Endothelial cell of umbilical vein (primary cell): ENCODE data around the gene TOM1L2. TPM values are rescaled to one million over a fixed set of nuclear protein-coding genes. Genes with fewer than 3 reads are reported as not detected.
"Not testable (repeated sequence)": the region's sequence is repeated elsewhere in the genome, so short reads cannot be mapped to it uniquely, and the experiment has no call there.

Experiments used
- BruUV-seq: library from RNA; stranded (reverse); fragments of 400-500 nt; replicated peaks from 2 replicates; lab custom pipeline; 2021; lab: Mats Ljungman, UMichigan
- CTCF ChIA-PET: fragments of 300-600, 350-600 bp; sonication (Branson Sonifier 250); formaldehyde crosslinking; loops from one replicate; lab custom pipeline; 2021; ENCODE audit warnings: antibody characterized with exemption, inconsistent platforms; lab: Charles Lee
- POLR2A ChIA-PET: fragments of 300-600, 350-600 bp; sonication (Branson Sonifier 250); formaldehyde crosslinking; loops from one replicate; lab custom pipeline; 2021; ENCODE audit warnings: antibody characterized with exemption, inconsistent platforms; lab: Charles Lee
- DNase-seq: peaks from one replicate; pipeline ENCODE4 v3.0.0-alpha.2; 2011; ENCODE audit warnings: low read depth, low spot score
- FAIRE-seq: peaks from 2 replicates; lab custom pipeline; 2011; peaks lifted over from hg19 to GRCh38; lab: Jason Lieb, UNC
- H2AFZ ChIP-seq: 2 replicates; pipeline ENCODE4 v1.6.0; 2012; ENCODE audit warnings: low read depth, low read length, control low read depth, inconsistent platforms
- H3K27ac ChIP-seq: 2 replicates; pipeline ENCODE4 v1.5.1; 2011; ENCODE audit warnings: low read depth, mild to moderate bottlenecking, control low read depth, low read length, moderate library complexity; ENCODE audit not compliant: insufficient read depth
- H3K27me3 ChIP-seq, 2 experiments: 2 replicates each; pipeline versions ENCODE4 v1.6.0 to v1.6.1; 2011; ENCODE audit warnings: low read length in 2 of 2, mixed read lengths in 1 of 2; ENCODE audit not compliant: control insufficient read depth in 2 of 2, insufficient read depth in 2 of 2
- H3K36me3 ChIP-seq, 2 experiments: 2 replicates in 1 of 2; 3 replicates in 1 of 2; pipeline ENCODE4 v1.5.1; 2011; ENCODE audit warnings: low read length in 2 of 2, mild to moderate bottlenecking in 1 of 2, moderate library complexity in 1 of 2; ENCODE audit not compliant: control insufficient read depth in 2 of 2, insufficient read depth in 2 of 2; ENCODE audit errors: extremely low read depth in 1 of 2
- H3K4me1 ChIP-seq: 3 replicates; pipeline ENCODE4 v1.5.1; 2011; ENCODE audit warnings: mild to moderate bottlenecking, low read length; ENCODE audit not compliant: control insufficient read depth, insufficient read depth; ENCODE audit errors: extremely low read depth
- H3K4me2 ChIP-seq: 2 replicates; pipeline ENCODE4 v1.6.1; 2011; ENCODE audit warnings: low read length, control low read depth, mixed read lengths; ENCODE audit not compliant: insufficient read depth
- H3K4me3 ChIP-seq, 3 experiments: fragments of 200-600 bp in 1 of 3; sonication (generic), shearing (Covaris generic) in 1 of 3; replicated peaks in 1 of 3; 2 replicates each; pipeline ENCODE4 v1.5.1; 2011 to 2016; ENCODE audit warnings: control low read depth in 3 of 3, low read length in 3 of 3, mild to moderate bottlenecking in 2 of 3, inconsistent platforms in 1 of 3, low read depth in 1 of 3, moderate library complexity in 1 of 3; ENCODE audit not compliant: insufficient read depth in 1 of 3
- H3K79me2 ChIP-seq: 2 replicates; pipeline ENCODE4 v1.6.0; 2012; ENCODE audit warnings: low read length, inconsistent platforms; ENCODE audit not compliant: control insufficient read depth, insufficient read depth
- H3K9ac ChIP-seq: replicated peaks from 2 replicates; pipeline ENCODE3; 2011; ENCODE audit warnings: low read length, control low read depth; ENCODE audit not compliant: insufficient read depth; ENCODE audit errors: extremely low read depth
- H3K9me1 ChIP-seq: replicated peaks from 3 replicates; pipeline ENCODE4 v1.6.0; 2011; ENCODE audit warnings: mild to moderate bottlenecking, low read length; ENCODE audit not compliant: control insufficient read depth, insufficient read depth; ENCODE audit errors: extremely low read depth
- H3K9me3 ChIP-seq: replicated peaks from 2 replicates; pipeline ENCODE4 v1.5.1; 2012; ENCODE audit warnings: low read length, inconsistent platforms; ENCODE audit not compliant: control insufficient read depth, insufficient read depth
- H4K20me1 ChIP-seq: replicated peaks from 2 replicates; pipeline ENCODE3; 2011; ENCODE audit warnings: mild to moderate bottlenecking, low read length; ENCODE audit not compliant: control insufficient read depth, insufficient read depth; ENCODE audit errors: extremely low read depth
- CTCF ChIP-seq, 2 donors: IDR thresholded peaks; 1 replicate in 1 of 2; 2 replicates in 1 of 2; pipeline ENCODE4 v1.5.1; 2011; ENCODE audit warnings: low read length in 2 of 2, mild to moderate bottlenecking in 2 of 2, moderate library complexity in 2 of 2, control low read depth in 1 of 2, inconsistent platforms in 1 of 2, low read depth in 1 of 2; ENCODE audit not compliant: insufficient read depth in 1 of 2; ENCODE audit errors: extremely low read depth in 1 of 2
- GATA2 ChIP-seq: IDR thresholded peaks from 2 replicates; pipeline ENCODE4 v1.7.0; 2011; ENCODE audit warnings: low read depth, mild to moderate bottlenecking, moderate library complexity, mixed read lengths, low read length; ENCODE audit not compliant: insufficient read length, insufficient read depth
- dilution Hi-C: fragments of 300-500 bp; cut with MboI; formaldehyde crosslinking; loops from one replicate; pipeline ENCODE4 v1.15.0; 2019; ENCODE audit warnings: low sequenced_read_pairs; ENCODE audit not compliant: extremely low pct_ligation_motif_present
- intact Hi-C: fragments of 100-400 bp; cut with micrococcal nuclease; formaldehyde crosslinking; loops from one replicate; pipeline ENCODE4 v1.10.0; 2022
- polyA plus RNA-seq, 4 experiments: library from polyadenylated mRNA; depleted of rRNA in 3 of 4; stranded (reverse) in 3 of 4; unstranded in 1 of 4; fragments of >200 nt; gene quantifications; 2 replicates each; pipeline versions ENCODE4 v1.2.1 to v1.2.3, GENCODE V29; 2011 to 2012; ENCODE audit warnings: missing spikeins in 1 of 4
- total RNA-seq: library from RNA; stranded (reverse); gene quantifications from 2 replicates; pipeline ENCODE4 v1.2.3, GENCODE V29; 2021

TOM1L2 gene
- total and polyA plus RNA-seq, 2 donors (not counting 3 experiments of a cell fraction or from before 2014, with no cell fraction given), result 31.7 to 37.6 TPM

- H3K9ac ChIP-seq, result not testable (repeated sequence)
These were observed 23.7 kb upstream of the TOM1L2 start for GRCh38 chr17:17995887-17996286.

GRCh38 chr17:17994271-17995069 lies 22.3 kb upstream of the TOM1L2 start:
- Histone ChIP-seq H2AFZ (peak overlapping the region; percentile 19), H3K36me3 (no peaks in the 10 kb centered on the region), H3K4me3 (no peak overlapping the region), H3K27me3 (no peaks in the 10 kb centered on the region), H4K20me1 (no peaks in the 10 kb centered on the region), H3K9me3 (no peaks in the 10 kb centered on the region), H3K79me2 (no peaks in the 10 kb centered on the region), H3K9me1 (no peaks in the 10 kb centered on the region), H3K4me2 (no peak overlapping the region), H3K27ac (no peak overlapping the region), H3K9ac (no peak overlapping the region), H3K4me1 (no peaks in the 10 kb centered on the region)
- TF ChIP-seq CTCF (IDR thresholded peaks at IDR 0.05; ENCODE audit: extremely low read depth in 1 of 2, insufficient read depth in 1 of 2, low read depth in 1 of 2, low read length in 2 of 2) (peak; percentile 29 to 66), GATA2 (no peak)
- no TSS peak for BruUV-seq
- dilution Hi-C loops, result no loop called here
- DNase-seq (peak; percentile 31), FAIRE-seq (peak; percentile 18)
- CTCF ChIA-PET, result interaction anchor here (0.7 to 1.9 kb wide), 5 partner anchors 9 to 41 kb away, joined by 3 to 17 read pairs (median 4); partner anchors contain the start of genes DRC3 and TOM1L2
- intact Hi-C loops, result loop anchor here (1.0 kb wide), 1 partner anchor 39 kb away; no protein-coding TSS in a partner anchor
- POLR2A ChIA-PET, result no interaction called here

More at GRCh38 chr17:17995887-17996286, 23.7 kb upstream of the TOM1L2 start:
- H3K4me2 ChIP-seq, POLR2A ChIA-PET, H2AFZ ChIP-seq, DNase-seq, H3K79me2 ChIP-seq, dilution Hi-C loops, H3K36me3 ChIP-seq, H3K9me3 ChIP-seq, FAIRE-seq, H3K27ac ChIP-seq, BruUV-seq, H3K4me3 ChIP-seq, H3K27me3 ChIP-seq, H4K20me1 ChIP-seq, H3K9me1 ChIP-seq, H3K4me1 ChIP-seq, intact Hi-C loops: not testable (repeated sequence)
- CTCF ChIA-PET, result interaction anchor here (0.8 kb wide), 1 partner anchor 61 kb away, joined by 3 read pairs; no protein-coding TSS in a partner anchor
